HG03196 (cell line): Measurements from ENCODE around the gene MORC3.
"Not testable (repeated sequence)": the region's sequence is repeated elsewhere in the genome, so short reads cannot be mapped to it uniquely, and the experiment has no call there.

Experiments used
- ATAC-seq: cut with Tn5 transposase; IDR thresholded peaks from one replicate; pipeline ENCODE4 v1.9.1; 2021; ENCODE audit not compliant: unreplicated experiment

Gene MORC3

DNA sequence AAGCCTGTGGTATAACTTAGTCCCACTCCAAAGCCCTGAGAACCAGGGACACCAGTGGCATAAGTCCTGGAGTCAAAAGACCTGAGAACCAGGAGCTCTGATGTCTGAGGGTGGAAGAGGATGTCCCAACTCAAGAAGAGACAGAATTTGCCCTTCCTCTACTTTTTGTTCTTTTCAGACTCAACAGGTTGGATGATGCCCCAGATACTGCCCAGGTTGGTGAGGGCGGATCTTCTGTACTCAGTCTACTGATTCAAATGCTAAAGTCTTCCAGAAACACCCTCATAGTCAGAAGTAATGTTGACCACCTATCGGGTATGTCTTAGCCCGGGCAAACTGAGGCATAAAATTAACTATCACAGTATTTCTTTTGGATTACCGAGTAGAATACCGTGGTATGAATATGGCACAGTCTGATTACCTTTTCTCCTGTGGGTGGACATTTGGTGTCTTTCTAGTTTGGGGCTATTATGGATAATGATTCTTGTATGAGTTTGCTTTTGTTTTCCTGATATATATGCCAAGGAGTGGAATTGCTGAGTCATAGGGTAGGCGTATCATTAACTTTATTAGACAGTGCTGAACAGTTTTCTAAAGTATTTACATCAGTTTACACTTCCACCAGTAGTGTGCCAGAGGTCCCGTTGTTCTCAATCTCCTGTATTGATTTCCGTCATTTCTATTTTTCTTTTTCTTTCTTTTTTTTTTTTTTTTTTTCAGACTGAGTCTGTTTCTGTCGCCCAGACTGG is 62.0 kb downstream of the MORC3 start:
- ATAC-seq = no peak

DNA sequence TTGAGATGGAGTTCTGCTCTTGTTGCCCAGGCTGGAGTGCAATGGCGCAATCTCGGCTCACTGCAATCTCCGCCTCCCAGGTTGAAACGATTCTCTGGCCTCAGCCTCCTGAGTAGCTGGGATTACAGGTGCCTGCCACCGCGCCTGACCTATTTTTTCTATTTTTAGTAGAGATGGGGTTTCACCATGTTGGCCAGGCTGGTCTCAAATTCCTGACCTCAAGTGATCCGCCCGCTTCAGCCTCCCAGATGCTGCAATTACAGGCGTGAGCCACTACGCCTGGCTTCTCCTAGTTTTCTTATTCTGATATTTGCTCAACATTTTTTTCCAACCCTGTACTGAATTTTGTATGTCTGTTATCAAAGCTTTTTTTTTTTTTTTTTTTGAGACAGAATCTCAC is 62.7 kb downstream of the MORC3 start:
- not testable (repeated sequence) for ATAC-seq

DNA sequence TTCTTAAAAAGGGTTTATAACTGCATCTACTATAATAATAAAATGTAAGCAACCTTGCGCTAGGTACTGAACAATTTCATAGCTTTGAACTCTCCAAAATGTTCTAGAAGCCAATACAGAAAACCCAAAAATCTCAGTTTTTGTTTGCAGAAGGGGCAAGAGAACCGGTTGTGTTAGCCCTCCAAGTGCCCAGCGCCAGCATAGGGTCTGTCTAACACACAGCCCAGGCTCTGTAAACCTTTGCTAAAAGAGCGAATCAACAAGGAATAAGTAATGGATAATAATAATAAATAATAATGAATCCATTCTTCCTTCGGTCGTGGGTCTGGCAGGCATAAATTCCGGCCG is 64.9 kb downstream of the MORC3 start:
- ATAC-seq = no peak

DNA sequence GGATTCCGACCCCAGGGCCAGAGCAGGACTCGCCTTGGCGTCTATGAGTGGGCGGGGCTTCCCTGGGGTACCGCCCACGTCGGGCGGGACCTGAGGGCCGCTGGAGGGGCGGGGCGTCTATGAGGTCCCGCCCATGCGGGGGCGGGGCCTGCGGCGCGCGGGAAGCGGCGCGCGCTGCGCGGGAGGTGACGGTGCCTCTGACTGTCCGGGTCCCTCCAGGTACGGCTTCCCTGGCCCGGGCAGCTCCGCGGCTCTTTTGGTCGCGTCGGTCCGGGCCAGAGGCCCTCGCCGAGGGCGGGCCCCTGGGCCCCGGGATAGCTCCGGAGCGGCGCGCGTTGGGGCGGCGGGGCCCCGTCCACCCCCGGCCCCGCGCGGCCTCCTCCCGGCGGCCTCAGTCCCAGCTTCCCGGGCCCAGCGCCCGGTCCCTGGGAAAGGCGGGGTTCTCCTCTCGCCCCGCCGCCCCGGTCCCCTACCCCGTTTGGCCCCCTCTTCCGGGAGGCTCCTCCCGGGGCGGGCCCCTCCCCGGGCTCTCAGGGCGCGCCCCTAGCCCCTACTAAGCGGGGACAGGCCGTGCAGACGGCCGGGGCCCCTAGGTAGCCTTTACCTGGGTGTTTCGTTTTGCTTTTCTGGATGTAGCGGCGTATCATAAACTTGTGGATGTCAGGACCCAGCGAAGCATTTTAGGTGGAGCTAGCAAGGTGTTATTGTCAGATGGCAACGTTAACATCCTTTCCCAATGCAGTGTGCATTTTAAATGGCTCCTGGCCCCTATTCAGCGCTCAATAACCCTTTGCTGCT is 65.4 kb downstream of the MORC3 start, which contains the start of gene CHAF1B:
CHAF1B (plus strand) TSS at position 160 of the 798 bp plus-strand sequence. CDS start 745 bp downstream, outside the sequence.
- peak; percentile 84 for ATAC-seq

DNA sequence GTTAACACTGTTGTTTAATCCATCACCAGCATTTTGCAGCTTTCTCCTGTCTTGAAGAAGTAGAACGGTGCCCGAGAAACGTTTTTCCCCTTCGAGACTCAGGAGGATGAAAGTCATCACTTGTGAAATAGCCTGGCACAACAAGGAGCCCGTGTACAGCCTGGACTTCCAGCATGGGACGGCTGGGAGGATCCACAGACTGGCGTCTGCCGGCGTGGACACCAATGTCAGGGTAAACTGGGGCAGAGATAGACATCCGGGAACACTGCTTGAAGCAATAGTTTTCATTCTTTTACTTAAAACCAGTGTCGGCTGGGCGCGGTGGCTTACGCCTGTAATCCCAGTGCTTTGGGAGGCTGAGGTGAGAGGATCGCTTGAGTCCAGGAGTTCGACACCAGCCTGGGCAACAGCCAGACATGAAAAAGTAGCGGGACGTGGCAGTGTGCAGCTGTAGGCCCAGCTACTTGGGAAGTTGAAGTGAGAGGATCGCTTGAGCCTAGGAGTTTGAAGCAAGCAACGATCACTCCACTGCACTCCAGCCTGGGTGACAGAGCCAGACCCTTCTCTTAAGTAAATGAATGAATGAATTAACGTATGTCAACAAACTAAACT is 66.1 kb downstream of the MORC3 start:
- no peak for ATAC-seq

DNA sequence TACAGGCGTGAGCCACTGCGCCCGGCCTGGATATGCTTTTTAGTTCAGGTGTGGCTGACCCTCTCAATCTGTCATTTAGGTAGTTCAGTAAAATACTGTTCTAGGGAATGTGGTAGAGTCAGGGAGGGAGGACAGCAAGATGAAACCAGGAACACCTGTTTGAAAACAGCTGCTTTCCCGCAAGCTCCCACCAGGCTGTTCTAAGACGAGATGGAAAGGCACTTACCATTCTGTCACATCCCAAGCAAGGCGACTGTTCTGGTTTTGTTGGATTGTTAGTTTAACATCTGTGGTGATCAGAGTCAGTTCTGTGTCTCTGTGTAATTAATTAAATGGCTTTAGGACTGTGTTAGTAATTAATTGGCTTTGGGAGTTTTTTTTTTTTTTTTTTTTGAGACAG is 68.1 kb downstream of the MORC3 start:
- no peak for ATAC-seq

DNA sequence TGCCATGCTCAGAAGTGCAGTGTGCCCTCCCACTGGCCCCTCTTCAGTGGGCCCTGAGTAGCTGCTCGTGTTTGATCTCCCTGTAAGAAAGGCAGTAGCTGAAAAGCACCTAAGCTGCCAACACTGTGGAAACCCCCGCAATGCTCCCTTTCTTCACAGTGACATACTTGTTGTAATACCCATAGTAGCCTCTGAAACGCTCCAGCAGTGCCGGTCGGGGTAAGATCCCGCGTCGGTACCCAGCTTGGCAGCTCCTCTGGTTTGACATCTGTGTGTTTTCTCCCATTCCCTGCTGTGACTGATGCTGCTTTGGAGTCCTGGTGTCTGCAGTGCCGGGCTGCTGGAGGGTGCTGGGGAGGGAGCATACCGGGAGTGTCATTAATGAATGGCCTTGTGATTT is 68.8 kb downstream of the MORC3 start:
- no peak for ATAC-seq

DNA sequence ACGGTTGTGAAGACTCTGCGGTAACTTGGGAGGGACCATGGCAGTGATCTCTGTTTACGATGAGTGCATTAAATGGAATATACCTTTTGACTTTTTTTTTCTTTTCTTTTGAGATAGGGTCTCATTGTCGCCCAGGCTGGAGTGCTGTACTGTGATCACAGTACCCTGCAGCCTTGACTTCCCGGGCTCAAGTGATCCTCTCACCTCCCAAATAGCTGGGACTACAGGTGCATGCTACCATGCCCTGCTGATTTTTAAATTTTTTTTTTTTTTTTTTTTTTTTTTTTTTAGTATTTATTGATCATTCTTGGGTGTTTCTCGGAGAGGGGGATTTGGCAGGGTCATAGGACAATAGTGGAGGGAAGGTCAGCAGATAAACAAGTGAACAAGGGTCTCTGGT is 71.7 kb downstream of the MORC3 start:
- ATAC-seq = not testable (repeated sequence)

DNA sequence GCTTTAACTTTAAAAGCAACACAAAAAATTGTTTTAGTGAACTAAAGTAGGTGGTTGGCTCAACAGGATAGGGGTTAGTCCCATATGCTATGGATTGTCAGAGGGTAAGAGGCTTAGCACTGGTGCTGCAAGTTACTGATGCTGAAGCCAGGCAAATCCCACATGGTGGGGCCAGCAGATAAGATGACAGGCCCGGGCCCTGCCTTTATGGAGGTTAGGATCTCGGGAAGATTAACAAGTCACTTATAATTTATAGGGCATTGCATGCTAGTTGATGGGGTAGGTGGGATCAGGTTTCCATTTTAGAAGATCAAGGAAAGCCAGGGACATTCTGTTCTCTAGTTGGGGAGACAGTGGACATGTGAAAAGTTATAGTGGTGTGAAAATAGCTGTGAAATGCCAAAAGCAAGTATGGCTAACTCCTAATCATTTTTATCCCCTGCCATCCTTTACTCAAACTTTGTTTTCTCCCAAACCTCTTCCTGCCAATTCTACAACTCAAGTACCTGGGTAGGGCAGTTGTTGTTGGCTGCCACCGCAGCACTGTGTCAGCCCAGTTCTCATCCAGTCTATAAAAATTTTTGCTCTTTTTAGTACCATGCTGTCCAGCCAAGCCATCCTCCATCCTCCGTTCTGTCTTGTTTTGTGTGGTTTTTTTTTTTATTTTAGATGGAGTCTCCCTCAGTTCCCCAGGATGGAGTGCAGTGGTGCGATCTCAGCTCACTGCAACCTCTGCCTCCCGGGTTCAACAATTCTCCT is 75.5 kb downstream of the MORC3 start:
- ATAC-seq = no peak

DNA sequence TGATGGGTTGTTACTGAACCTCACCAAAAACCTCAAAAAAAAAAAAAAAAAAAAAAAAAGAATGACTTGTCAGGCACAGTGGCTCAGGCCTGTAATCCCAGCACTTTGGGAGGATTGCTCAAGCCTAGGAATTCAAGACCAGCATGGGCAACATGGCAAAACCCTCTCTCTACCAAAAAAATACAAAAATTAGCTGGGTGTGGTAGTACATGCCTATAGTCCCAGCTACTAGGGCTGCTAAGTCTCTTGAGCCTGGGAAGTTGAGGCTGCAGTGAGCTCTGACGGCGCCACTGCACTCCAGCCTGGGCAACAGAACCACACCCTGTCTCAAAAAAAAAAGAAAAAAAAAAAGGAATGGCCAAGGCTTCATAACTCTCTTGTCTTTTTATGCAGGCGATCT is 76.3 kb downstream of the MORC3 start:
- no peak for ATAC-seq

DNA sequence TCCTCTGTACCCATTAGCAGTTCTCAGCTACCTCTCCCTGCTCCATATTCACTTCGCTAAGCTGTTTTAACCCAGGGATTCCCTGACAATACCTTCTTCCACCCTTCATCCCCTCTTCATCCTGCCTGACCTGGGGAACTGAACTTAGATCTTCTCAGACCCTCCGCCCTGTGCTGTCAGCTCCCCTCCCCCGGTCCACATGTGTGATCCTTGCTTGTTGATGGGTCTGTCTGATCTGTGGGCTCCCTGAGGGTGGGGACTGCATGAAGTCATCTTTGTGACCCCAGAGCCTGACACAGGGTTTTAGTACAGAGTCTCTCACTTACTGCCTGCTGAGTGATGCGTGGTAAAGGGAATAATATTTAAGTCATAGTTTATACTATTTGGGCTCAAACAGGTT is 77.0 kb downstream of the MORC3 start:
- no peak for ATAC-seq

DNA sequence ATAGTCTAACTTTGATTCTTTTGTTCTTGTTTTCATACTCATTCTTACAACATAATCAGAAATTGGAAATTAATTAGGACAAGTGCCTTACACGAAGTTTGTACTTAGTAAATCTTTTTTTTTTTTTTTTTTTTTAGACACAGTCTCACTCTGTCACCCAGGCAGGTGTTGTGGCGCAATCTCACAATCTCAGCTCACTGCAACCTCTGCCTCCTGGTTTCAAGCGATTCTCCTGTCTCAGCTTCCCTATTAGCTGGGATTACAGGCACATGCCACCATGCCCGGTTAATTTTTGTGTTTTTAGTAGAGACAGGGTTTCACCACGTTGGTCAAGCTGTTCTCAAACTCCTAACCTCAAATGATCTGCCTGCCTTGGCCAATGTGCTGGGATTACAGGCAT is 77.6 kb downstream of the MORC3 start:
- no peak for ATAC-seq

DNA sequence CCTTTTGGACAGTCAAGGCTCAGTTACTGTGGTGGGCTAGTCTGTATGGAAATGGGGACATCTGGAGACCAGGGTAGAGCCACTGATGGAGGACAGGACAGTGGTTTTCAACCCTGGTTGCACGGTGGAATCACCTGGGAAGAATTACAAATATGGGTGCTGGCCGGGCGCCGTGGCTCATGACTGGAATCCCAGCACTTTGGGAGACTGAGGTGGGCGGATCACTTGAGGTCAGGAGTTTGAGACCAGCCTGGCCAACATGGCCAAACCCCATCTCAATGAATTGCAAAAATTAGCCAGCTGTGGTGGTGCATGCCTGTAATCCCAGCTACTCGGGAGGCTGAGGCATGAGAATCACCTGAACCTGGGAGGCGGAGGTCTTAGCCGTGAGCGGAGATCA is 79.7 kb downstream of the MORC3 start:
- ATAC-seq = not testable (repeated sequence)

DNA sequence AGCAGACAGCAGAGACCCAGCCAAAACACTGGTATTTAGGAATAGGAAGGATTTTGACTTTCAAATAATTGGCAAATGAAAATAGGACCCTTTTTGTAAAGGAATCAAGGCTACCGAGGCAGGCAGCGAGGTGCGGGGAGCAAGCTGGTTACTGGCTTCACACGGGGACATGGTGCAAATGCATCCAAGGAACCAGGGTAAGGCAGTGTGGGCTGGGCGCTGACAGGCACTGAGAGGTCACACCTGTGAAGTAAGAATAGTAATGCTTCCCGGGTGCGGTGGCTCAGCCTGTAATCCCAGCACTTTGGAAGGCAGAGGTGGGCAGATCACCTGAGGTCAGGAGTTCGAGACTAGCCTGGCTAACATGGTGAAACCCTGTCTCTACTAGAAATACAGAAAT is 80.7 kb downstream of the MORC3 start:
- no peak for ATAC-seq

DNA sequence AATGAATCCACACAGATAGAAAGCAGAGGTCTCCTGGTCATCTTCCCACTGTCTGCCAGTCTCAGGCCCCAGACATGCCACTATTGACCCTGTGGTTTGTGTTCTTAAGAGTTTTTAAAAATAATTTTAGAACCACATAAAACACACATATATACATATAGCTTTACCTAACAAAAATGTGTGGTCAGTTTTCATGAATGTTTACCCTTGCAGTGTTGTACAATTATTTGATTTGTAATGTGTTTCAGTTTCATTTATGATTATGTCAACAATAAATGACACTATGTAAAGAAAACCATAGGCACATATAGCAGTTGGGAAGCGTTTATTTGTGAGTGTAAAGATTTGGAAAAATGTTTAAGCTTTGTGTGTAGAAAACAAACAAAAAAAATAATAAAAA is 82.3 kb downstream of the MORC3 start:
- ATAC-seq = no peak

DNA sequence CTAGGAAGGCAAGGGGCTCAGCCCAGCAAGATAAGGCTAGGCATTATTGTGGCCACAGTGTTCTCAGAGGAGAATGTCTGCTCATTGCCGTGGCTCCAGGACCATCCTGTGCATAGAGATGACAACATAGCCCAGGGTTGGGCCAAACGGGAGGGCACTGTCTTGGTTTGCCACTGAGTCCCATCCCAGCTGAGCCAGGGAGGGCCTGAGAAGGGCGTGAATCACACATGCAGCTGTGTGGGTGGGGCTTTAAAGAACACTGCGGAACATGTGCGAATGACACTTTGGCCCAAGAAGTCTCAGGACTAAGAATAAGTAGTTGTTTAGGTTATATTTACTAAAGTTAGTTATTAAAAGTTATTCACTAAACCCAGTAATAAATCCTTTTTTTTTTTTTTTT is 83.7 kb downstream of the MORC3 start:
- ATAC-seq = no peak

DNA sequence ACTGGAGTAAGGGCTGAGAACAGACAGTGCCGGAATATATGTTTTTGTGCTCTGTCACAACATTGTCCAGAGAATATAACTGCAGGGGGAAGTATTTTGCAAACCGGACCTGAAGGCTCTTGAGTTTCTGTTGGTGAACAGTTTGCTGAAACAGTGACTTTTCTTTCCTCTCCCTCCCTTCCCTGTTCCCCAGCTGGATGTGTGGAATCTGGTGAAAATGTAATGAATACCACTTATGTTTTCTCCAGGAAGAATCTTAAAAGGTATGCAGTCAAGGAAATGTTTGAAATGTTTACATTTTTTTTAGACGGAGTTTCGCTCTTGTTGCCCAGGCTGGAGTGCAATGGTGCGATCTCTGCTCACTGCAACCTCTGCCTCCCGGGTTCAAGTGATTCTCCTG is 88.6 kb downstream of the MORC3 start:
- ATAC-seq = no peak

DNA sequence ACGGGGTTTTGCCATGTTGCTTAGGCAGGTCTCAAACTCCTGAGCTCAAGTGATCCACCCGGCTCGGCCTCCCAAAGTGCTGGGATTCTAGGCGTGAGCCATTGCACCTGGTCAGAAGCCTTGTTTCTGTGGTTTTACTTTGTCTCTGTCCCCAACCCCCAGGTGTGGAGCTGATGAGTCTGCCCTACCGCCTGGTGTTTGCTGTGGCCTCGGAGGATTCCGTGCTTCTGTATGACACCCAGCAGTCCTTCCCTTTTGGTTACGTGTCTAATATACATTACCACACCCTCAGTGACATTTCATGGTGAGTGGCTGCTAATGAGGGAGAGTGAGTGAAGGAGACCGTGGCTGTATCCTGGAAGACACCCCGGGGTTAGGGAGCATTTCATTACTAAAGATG is 91.3 kb downstream of the MORC3 start:
- no peak for ATAC-seq

DNA sequence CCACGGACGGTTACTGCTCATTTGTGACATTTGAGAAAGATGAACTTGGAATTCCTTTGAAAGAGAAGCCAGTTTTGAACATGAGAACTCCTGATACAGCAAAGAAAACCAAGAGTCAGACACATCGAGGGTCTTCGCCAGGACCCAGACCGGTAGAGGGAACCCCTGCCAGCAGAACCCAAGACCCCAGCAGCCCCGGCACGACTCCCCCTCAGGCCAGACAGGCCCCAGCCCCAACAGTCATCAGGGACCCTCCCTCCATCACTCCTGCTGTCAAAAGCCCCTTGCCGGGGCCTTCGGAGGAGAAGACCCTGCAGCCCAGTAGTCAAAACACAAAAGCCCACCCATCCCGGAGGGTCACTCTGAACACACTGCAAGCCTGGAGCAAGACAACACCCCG is 92.9 kb downstream of the MORC3 start:
- ATAC-seq = no peak

DNA sequence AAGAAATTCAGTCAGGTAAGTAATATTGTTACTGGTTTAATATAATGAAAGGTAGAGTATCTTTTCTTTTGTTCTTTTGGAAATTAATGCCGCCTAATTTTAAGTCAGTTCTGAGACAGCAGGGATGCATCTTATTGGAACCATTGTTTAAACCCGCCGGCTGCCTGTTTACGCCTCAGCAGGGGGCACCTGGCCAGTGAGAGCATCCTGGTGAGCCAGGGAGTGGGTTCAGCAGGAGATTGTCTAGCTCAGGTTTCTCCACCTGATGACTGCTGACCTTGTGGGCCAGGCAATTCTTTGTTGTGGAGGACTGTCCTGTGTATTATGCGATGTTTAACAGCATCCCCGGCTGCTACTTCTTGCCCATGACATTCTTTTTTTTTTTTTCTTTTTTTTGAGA is 95.4 kb downstream of the MORC3 start:
- ATAC-seq = no peak

DNA sequence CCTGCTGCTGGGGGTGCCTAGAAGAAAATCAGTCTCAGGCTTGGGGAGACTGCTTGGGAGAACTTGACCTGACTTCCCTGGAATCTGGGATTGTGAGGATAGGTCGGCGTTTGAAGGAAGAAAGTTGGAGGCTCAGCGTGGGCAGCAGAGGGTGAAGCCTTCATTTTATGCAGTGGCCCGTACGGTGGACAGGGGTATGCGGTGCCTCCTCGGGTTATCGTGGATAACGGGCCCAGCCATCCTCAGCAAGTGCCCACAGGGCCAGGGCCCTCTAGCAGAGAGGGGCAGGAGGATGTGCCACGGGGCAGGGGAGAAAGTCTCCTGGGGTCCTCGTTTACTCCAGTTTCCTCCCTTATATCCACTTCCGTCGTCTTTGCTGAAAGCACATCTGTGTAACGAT is 99.2 kb downstream of the MORC3 start:
- no peak for ATAC-seq
